Ishikawa (cell line): Measurements from ENCODE around the gene TGFBR3.

Experiments
- CEBPB ChIP-seq: IDR thresholded peaks from 2 replicates; pipeline ENCODE4 v1.6.1; 2012
- EGR1 ChIP-seq: IDR thresholded peaks from 2 replicates; pipeline ENCODE4 v1.6.1; 2012
- EP300 ChIP-seq: IDR thresholded peaks from 2 replicates; pipeline ENCODE4 v1.6.1; 2012; ENCODE audit warnings: borderline replicate concordance
- FOXM1 ChIP-seq: IDR thresholded peaks from 2 replicates; pipeline ENCODE4 v1.6.1; 2012; ENCODE audit warnings: low read depth, borderline replicate concordance
- MAX ChIP-seq: IDR thresholded peaks from 2 replicates; pipeline ENCODE4 v1.6.1; 2012
- RAD21 ChIP-seq: IDR thresholded peaks from 2 replicates; pipeline ENCODE4 v1.6.1; 2012; ENCODE audit warnings: low read depth
- REST ChIP-seq: IDR thresholded peaks from 2 replicates; pipeline ENCODE4 v1.6.1; 2012; ENCODE audit warnings: low read depth, mild to moderate bottlenecking
- TAF1 ChIP-seq: IDR thresholded peaks from 2 replicates; pipeline ENCODE4 v1.6.1; 2012; ENCODE audit warnings: low read depth, mild to moderate bottlenecking
- TCF12 ChIP-seq: IDR thresholded peaks from 2 replicates; pipeline ENCODE4 v1.6.1; 2012; ENCODE audit warnings: low read depth
- TEAD4 ChIP-seq: IDR thresholded peaks from 2 replicates; pipeline ENCODE4 v1.6.1; 2012
- USF1 ChIP-seq: IDR thresholded peaks from 2 replicates; pipeline ENCODE4 v1.6.1; 2012
- YY1 ChIP-seq: IDR thresholded peaks from 2 replicates; pipeline ENCODE4 v1.6.1; 2012; ENCODE audit warnings: low read depth
- ZBTB7A ChIP-seq: IDR thresholded peaks from 2 replicates; pipeline ENCODE4 v1.6.1; 2012; ENCODE audit warnings: low read depth

GRCh38 chr1:91661121-91661520, 224.8 kb downstream of the TGFBR3 start:
- TF ChIP-seq REST (no peak), ZBTB7A (no peak), EP300 (no peak), TAF1 (no peak), FOXM1 (no peak), YY1 (no peak), MAX (no peak), CEBPB (no peak), TEAD4 (no peak), USF1 (no peak), EGR1 (no peak), RAD21 (no peak), TCF12 (no peak)
